NCI-H1930 (cell line): Measurements from ENCODE around the gene CRY1.
"Not testable (repeated sequence)": the region's sequence is repeated elsewhere in the genome, so short reads cannot be mapped to it uniquely, and the experiment has no call there.

Experiments used
- DNase-seq, 2 experiments: peaks; one replicate each; lab custom pipeline; 2025; lab: John Stamatoyannopoulos, UW

The CRY1 gene

DNA sequence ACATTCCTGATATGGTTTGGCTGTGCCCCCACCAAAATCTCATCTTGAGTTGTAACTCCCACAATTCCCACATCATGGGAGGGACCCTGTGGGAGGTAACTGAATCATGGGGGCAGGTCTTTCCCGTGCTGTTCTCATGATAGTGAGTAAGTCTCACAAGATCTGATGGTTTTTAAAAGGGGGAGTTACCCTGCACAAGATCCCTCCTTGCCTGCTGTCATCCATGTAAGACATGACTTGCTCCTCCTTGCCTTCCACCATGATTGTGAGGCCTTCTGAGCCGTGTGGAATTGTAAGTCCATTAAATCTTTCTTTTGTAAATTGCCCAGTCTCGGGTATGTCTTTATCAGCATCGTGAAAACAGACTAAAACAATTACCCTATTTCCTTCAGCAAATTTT lies 90.7 kb downstream of the CRY1 start:
- not testable (repeated sequence) for DNase-seq

DNA sequence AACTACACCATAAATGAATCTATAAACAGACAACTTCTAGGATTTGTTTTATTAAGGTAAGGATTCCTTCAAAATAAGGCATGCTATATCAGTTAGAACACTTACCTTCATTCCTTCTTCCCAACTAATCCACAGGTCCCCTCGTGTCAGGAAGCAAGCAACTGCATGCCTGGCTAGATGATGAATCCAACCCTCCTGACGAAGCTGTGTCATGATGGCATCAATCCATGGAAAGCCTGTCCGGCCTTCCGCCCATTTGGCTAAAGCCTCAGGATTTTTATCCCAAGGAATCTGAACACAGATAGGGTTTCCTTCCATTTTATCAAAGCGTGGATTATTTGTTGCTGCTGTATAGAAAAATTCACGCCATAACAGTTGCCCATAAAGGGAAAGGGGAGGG lies 93.9 kb downstream of the CRY1 start:
- DNase-seq = no peak

DNA sequence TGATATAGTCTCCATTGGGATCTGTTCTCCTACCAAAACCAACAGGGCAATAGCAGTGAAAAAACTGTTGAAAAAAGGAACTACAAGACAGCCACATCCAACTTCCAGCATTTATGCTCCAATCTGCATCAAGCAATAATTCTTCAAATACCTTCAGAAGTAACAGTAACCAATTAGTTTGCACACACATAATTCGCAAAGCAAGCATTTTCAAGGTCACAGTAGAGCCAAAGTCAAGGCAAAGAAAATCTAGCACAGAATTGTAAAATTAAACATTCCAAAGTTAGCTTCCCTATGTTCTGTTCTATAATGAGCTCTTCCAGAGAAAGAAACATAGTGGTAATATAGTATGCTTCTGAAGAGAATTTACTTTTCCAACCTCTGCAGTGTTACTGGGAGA lies 95.4 kb downstream of the CRY1 start:
- no peak for DNase-seq

DNA sequence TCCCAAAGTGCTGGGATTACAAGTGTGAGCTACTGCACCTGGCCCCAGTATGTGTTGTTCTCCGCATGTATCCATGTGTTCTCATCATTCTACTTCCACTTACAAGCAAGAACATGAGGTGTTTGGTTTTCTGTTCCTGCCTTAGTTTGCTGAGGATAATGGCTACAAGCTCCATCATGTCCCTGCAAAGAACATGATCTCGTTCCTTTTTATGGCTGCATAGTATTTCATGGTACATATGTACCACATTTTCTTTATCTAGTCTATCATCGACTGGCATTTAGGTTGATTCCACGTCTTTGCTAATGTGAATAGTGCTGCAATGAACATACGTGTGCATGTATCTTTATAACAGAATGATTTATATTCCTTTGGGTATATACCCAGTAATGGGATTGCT lies 97.2 kb downstream of the CRY1 start:
- not testable (repeated sequence) for DNase-seq

DNA sequence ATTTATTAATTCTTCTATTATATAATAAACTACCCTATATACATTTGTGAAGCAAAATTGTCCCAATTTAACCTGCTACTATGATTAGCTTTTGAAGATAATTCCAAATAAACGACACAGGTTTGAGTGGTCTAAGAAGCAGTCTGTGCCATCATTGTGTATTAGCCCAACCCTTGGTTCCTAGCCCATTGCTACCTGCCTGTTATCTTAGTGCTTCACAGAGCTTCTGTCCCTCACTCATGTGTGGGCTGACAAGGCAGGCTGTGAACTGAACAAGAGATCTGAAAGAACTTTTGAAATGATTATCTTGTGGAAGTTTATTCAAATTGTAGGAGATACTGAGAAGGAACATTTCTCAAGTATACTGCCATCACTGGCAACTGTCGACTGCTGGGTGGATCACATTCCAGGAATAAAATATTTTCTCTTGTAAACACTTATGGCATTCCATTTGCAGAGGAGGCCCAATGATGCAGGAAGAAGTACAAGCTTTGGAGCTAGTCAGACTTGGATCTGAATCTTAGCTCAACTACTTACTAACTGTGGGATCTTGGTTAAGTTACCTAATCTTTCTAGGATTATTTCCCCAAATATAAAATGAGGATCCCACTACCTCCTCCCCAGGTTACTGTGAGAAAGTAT lies 98.6 kb downstream of the CRY1 start:
- no peak for DNase-seq

DNA sequence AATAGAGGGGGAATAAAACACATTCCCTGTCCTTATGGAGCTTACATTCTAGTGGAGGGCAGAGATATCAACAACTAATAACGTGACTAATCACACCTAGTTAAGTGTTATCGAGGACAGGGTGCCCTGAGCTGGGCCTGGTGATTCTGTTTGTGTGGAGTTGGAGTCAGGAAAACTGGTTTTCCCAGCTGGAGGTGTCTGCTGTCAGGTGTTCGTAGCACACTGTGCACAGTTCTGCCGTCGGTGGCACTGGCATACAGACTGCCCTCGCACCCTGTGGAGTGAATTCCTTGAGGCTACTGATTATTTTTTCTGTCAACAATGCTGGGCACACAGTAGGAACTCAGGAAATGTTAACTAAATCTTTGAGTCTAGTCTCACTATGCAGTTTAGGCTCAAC lies 105.5 kb downstream of the CRY1 start:
- no peak for DNase-seq

DNA sequence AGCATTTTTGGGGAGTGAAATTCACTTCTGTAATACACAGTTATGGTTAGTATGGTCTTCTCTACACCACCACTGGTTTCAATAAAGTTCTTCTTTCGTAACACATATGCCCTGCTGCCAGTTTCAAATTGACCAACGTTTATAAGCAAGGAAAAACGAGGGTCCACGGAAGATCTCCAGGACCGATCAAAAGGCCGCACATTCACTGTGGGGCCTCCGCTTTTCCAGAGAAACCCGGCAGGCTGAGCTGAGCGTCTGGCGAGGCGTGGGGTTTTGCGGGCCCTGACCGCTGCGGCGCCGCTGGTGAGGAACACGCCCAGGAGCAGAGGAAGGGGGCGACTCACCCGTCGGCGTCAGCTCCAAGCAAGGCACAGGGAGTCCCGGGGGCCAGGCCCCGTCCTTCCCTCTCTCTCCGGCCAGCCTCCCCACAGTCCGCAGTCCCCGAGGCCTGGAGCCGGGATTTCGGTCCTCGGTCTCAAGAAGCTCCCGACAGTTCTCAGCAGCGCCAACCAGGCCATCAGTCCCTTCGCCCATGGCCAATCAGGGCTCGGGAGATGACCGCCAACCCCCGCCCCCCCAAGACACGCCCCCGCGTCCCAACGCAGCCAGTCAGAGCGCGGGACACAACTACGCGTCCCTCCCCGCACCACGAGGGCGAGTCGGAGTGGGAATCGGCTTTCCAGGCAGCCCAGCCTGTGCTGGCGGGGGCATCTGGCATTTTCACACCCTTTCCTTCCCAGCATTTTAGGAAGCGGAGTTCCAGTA lies 106.5 kb downstream of the CRY1 start, which contains the start of gene MTERF2:
Gene MTERF2, minus strand, starts transcription at position 522 of the 765 bp plus-strand sequence. CDS start 8,432 bp downstream, outside the sequence.
- no peak for DNase-seq

DNA sequence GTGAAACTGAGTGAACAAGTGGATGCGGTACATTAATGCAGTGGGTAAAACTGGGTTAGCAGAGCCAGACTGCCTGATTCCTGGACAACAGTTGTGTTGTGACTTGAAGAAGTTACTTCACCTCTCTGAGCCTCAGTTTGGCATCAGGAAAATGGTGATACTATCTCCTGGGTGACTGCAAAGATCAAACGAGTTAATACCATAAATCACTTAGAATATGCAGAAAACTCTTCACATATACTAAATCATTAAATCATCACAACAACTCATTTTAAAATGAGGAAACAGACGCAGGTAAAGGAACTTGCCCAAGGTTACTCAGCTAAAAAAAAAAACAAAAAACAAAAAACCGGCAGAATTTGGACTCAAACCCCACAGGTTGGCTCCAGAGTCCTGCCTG lies 107.2 kb downstream of the CRY1 start:
- DNase-seq = no peak

DNA sequence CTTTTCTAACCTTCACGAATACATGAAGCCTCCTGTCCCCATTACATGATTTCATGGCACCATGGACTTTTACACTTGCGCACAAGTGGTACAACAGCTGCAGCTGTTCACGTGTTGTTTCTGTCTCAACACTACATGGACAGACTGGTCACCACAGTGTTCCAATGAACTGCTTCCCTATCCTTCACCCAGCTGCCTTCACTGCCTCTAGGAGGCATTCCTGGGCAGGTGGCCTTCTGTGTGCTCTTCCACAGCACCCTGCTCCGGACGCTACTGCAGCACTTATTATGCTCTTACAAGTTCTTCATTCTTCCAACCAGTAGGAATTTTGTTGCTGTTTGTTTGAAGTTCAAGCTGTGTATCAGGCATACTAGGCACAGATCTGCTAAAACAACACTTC lies 107.9 kb downstream of the CRY1 start:
- no peak for DNase-seq

DNA sequence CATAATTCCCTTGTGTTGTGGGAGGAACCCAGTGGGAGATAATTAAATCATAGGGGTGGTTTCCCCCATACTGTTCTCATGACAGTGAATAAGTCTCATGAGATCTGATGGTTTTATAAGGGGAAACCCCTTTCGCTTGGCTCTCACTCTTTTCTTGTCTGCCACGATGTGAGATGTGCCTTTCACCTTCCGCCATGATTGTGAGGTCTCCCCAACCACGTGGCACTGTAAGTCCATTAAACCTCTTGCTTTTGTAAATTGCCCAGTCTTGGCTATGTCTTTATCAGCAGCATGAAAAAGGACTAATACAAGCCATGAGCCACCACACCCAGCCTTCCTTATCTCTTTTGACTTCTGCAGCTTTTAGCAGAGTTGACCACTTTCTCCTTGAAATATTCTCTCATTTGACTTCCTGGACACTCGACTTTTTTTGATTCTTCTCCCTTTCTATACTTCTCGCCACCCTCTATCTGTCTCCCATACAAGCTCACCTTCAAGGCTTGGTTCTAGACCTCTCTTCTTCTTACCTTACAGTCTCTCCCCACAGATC lies 108.7 kb downstream of the CRY1 start:
- DNase-seq = no peak

DNA sequence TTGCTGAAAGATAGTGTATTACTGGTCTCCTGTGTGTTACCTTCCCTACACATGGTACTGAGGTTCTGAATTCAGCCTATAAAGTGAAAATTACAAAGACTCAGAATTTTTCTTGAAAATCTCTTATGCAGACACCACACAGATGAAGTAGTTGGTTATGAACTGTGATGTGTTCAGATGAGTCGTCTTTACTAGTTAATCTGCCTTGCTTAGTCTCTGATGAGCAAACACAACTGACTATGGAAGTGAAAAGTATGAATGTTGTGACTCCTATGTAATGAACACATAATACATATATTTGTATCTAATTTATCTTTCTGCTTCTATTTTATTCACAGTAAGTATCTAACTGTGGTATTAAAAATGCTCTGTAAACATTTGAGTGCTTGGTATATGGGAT lies 111.1 kb downstream of the CRY1 start:
- no peak for DNase-seq

DNA sequence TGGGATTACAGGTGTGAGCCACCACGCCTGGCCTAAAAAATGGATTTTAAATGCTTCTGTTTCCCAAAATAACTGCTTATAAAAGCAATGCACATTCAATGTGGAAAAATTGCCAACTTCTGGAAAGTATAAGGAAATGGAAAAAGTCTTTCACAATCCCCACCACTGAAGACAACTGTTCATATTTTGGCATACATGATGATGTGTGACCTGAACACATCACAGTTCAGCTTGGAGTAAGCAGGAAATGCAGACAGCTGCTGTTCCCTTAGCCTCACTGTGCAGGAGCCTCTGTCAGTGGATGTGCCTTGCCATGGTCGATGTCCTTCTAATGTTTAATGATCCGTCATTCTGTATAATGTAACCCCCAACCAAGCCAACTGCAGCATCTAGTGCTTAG lies 111.6 kb downstream of the CRY1 start:
- DNase-seq = no peak

DNA sequence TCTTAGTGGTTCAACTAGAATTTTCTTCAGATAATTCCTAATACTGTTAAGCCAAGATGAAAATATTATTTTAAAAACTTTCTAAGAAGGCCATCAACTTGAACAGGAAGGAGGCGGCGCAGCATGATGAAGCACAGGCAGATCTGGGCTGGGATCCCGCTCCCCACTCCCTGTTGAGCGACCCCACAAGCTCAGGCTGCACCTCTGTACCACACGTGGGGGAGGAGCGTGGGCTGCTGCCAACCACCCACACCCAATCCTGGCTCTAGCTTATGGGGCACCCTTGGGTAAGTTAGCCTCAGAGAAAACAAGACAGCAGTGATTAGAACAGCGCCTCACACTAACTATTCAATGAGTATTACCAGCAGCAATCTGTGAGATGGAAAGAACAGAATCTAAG lies 112.4 kb downstream of the CRY1 start:
- DNase-seq = no peak

DNA sequence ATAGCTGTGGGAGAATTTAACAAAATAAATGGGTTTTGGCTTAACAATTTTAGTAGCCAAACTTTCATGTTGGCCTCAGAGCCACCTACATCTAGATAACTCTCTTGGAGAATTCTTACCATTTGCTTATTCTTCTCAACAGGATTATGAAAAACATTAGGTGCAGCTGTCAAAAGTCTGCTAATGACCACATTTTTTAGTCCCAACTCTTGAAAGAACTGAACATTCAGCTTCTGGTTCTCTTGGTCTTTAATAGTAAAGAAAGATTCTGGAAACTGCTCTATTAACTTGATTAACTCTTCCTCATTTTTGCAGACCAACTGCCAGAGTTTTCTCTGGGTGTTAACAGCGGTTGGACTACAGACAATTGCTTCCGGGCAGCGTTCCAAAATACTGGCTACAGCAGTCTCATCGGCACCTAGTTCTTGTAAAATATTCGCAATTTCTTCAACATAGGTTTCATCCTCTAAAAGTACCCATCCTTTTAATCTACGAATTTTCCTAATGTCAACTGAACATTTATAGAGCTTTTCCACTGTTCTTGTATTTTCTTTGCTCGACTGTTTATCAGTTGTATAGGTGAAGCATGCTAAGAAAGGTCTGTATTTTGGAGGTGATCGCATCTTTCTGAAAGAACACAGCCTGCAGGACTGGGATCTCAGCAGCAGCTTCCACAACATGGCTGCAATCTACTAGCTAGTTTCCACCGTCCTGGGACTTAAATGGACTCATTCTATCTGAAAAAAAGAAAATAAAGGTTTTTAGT lies 115.1 kb downstream of the CRY1 start:
- no peak for DNase-seq

DNA sequence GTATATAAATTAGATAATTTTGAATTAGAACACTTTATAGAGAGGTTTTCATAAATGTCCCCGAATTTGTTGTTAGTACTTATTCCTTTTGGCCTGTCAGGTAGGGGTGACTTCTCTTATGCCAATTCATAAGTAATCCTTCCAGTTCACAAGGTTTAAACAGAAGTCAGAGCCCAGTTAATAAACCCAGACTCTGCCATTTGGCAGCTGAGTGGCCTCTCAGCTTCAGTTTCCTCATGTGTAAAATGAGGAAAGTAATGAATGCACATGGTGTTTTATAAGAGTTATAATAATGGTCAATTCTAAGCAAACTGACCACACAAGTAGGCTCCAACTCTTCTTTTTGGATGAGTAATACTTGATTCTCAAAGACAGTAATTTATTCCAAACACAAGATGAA lies 116.7 kb downstream of the CRY1 start:
- DNase-seq = no peak

DNA sequence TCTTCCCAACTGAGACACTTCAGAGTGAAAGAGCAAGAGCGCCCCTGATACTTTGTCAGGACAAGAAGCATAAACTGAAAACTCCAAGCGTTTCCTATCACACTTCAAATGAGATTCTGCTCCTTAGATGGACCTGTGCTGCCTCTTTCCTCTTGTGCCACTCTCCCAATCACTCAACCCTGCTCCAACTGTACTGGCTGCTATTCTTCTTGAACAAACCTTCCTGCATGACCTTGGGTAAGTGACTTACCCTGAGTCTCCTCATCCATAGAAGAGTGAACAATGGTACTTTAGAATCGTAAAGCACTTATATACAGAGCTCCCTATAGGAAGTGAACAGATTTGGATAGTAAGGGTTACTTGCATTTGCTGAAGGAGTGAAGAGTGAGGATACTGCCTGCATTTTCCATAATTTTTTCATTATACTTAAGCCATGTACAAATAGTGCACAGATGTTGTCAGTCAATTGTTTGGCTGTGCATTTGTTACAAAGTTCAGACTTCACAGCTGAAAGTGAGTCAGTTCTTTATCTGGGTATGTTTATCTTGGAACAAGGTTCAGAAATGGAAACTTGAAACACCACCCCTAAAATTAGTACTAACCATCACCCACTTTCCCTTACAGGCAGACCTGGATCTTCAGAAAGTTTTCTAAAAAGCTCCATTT lies 117.2 kb downstream of the CRY1 start:
- DNase-seq = no peak

DNA sequence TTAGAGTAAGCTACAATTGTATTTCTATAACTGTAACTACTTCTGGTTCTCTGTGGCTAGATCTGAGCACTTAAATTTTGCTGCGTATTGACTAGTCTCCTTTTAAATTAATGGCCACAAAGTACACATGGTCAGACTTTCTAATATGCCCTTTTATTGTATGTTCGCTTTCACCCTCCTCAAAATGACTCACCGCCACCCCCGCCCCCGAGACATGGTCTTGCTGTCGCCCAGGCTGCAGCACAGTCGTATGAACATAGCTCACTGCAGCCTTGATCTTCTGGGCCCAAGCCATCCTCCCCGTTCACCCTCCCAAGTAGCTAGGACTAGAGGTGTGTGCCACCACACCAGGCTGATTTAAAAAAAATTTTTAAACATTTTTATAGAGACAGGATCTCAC lies 118.3 kb downstream of the CRY1 start:
- no peak for DNase-seq

DNA sequence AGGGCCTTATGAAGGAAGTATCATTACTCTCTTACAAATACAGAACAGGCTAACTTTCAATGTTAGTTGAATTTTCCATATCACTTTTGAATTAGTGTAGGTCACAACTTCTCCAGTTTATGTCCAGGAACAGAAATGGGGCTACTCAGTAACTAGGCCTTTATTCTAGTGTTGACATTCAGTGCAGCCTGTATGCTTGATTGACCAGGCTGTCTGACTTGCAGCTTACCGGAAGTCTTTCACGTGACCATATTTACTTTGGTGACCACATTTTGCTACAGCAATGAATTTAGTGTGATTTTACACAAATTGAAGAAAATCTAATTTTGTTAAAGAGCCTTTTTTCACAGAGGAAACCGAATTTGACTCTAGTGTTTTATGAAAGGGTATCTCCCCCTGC lies 118.8 kb downstream of the CRY1 start:
- DNase-seq = no peak

DNA sequence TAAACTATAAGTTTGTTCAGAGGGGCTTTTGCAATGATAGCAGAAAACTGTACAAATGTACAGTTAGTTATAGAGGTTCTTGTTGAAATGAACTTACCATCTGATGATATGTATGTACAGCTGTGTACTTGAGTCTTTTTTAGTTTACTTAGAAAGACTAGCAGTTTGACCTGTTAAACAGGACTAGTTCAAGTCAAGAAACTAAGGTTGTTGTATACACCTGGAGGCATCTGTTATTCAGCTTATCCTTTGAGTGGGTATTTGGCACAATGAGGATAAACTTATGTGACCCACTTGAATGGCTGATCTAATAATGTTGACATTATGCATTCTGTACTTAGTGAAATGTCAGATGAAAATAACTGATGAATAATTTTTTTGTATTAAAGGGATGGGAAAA lies 119.8 kb downstream of the CRY1 start:
- no peak for DNase-seq

DNA sequence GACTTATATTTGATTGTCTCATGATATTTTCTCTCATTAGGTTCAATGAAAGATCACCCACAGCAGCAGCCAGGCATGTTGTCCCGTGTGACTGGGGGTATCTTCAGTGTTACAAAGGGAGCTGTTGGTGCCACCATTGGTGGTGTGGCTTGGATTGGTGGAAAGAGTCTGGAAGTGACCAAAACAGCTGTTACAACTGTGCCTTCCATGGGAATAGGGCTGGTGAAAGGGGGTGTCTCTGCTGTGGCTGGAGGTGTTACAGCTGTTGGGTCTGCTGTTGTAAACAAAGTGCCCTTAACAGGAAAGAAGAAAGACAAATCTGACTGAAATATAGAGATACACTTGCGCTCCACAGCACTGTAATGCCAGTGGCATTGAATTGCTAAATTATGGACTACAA lies 122.3 kb downstream of the CRY1 start:
- DNase-seq = no peak

DNA sequence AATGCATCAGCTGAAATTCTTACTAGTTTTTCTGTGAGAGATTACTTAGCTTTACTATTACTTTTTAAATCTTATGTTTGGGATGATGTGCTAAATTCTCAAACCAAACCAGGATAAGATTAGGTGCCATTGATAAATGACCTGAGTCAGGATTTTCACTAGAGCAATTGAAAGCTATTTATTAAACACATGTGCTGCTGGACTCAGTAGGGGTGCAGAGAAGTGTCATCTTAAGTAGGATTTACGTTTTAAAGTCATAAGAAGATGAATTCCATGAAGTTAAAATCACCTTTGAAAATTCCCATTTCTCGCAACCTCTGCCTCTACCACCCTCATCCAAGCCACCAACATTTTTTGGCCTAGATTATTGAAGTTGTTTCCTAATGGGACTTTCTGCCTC lies 128.8 kb downstream of the CRY1 start:
- DNase-seq = no peak

DNA sequence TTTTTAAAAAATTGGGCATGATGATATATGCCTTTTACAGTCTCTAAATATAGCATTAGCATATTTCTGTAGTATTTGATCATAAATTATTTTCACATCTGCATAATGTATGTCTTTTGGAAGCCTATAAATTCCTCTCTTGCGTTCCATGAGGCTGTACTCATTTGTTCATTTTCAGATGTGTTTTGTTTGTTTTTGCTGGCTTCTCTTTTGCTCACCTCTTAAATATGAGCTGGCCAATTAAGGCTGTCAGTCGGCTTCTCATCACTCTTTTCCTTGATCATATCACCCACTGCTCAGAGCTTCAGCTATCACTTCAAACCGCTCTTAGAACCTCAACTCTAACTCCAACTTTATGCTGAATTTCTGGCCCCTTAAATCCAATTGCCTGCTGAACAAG lies 131.1 kb downstream of the CRY1 start:
- no peak for DNase-seq
